Breast epithelium (tissue), 3 donors: ENCODE measurements around the gene IFITM10.

Experiments used
- CTCF ChIP-seq, 3 donors: fragments of 450-650 bp; IDR thresholded peaks; one replicate each; pipeline ENCODE4 v1.5.1; 2016 to 2017; ENCODE audit warnings: antibody characterized with exemption in 3 of 3, mild to moderate bottlenecking in 3 of 3, moderate library complexity in 3 of 3
- POLR2A ChIP-seq: fragments of 450-650 bp; IDR thresholded peaks from one replicate; pipeline ENCODE4 v1.6.1; 2016; ENCODE audit warnings: antibody characterized with exemption, mild to moderate bottlenecking, moderate library complexity
- POLR2AphosphoS5 ChIP-seq, 3 donors: sonication (generic); formaldehyde crosslinking; IDR thresholded peaks; one replicate each; pipeline ENCODE4 v1.6.1; 2017; ENCODE audit warnings: antibody characterized with exemption in 3 of 3

DNA sequence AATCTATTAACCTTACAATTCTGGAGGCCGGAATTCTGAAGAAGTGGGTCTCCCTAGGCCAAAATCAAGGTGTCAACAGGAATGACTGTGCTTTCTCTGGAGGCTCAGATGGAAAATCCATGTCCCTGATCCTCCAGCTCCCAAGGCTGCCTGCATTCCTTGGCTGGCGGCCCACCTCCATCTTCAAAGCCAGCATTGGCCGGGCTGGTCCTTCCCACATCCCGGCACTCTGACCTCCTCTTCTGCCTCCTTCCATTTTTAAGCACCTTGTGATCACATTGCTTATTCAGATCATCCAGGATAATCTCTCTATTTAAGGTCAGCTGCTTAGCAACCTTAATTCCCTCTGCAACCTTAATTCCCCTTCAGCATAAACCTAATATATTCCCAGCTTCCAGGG is 36.1 kb upstream of the IFITM10 start:
- TF ChIP-seq POLR2AphosphoS5 (IDR thresholded peaks at IDR 0.05) = no peak
- no peak for TF ChIP-seq CTCF (IDR thresholded peaks at IDR 0.05)
- TF ChIP-seq POLR2A = no peak
